Endothelial cell of umbilical vein (primary cell): Measurements from ENCODE around the gene NDST4. TPM values are rescaled to one million over a fixed set of nuclear protein-coding genes. Genes with fewer than 3 reads are reported as not detected.

ENCODE experiments used
- BruUV-seq: library from RNA; stranded (reverse); fragments of 400-500 nt; replicated peaks from 2 replicates; lab custom pipeline; 2021; lab: Mats Ljungman, UMichigan
- CTCF ChIA-PET: fragments of 300-600, 350-600 bp; sonication (Branson Sonifier 250); formaldehyde crosslinking; loops from one replicate; lab custom pipeline; 2021; ENCODE audit warnings: antibody characterized with exemption, inconsistent platforms; lab: Charles Lee
- POLR2A ChIA-PET: fragments of 300-600, 350-600 bp; sonication (Branson Sonifier 250); formaldehyde crosslinking; loops from one replicate; lab custom pipeline; 2021; ENCODE audit warnings: antibody characterized with exemption, inconsistent platforms; lab: Charles Lee
- DNase-seq: peaks from one replicate; pipeline ENCODE4 v3.0.0-alpha.2; 2011; ENCODE audit warnings: low read depth, low spot score
- FAIRE-seq: peaks from 2 replicates; lab custom pipeline; 2011; peaks lifted over from hg19 to GRCh38; lab: Jason Lieb, UNC
- H2AFZ ChIP-seq: 2 replicates; pipeline ENCODE4 v1.6.0; 2012; ENCODE audit warnings: low read depth, low read length, control low read depth, inconsistent platforms
- H3K27ac ChIP-seq: 2 replicates; pipeline ENCODE4 v1.5.1; 2011; ENCODE audit warnings: low read depth, mild to moderate bottlenecking, control low read depth, low read length, moderate library complexity; ENCODE audit not compliant: insufficient read depth
- H3K27me3 ChIP-seq, 2 experiments: 2 replicates each; pipeline versions ENCODE4 v1.6.0 to v1.6.1; 2011; ENCODE audit warnings: low read length in 2 of 2, mixed read lengths in 1 of 2; ENCODE audit not compliant: control insufficient read depth in 2 of 2, insufficient read depth in 2 of 2
- H3K36me3 ChIP-seq, 2 experiments: 2 replicates in 1 of 2; 3 replicates in 1 of 2; pipeline ENCODE4 v1.5.1; 2011; ENCODE audit warnings: low read length in 2 of 2, mild to moderate bottlenecking in 1 of 2, moderate library complexity in 1 of 2; ENCODE audit not compliant: control insufficient read depth in 2 of 2, insufficient read depth in 2 of 2; ENCODE audit errors: extremely low read depth in 1 of 2
- H3K4me1 ChIP-seq: 3 replicates; pipeline ENCODE4 v1.5.1; 2011; ENCODE audit warnings: mild to moderate bottlenecking, low read length; ENCODE audit not compliant: control insufficient read depth, insufficient read depth; ENCODE audit errors: extremely low read depth
- H3K4me2 ChIP-seq: 2 replicates; pipeline ENCODE4 v1.6.1; 2011; ENCODE audit warnings: low read length, control low read depth, mixed read lengths; ENCODE audit not compliant: insufficient read depth
- H3K4me3 ChIP-seq, 3 experiments: fragments of 200-600 bp in 1 of 3; sonication (generic), shearing (Covaris generic) in 1 of 3; replicated peaks in 1 of 3; 2 replicates each; pipeline ENCODE4 v1.5.1; 2011 to 2016; ENCODE audit warnings: control low read depth in 3 of 3, low read length in 3 of 3, mild to moderate bottlenecking in 2 of 3, inconsistent platforms in 1 of 3, low read depth in 1 of 3, moderate library complexity in 1 of 3; ENCODE audit not compliant: insufficient read depth in 1 of 3
- H3K79me2 ChIP-seq: 2 replicates; pipeline ENCODE4 v1.6.0; 2012; ENCODE audit warnings: low read length, inconsistent platforms; ENCODE audit not compliant: control insufficient read depth, insufficient read depth
- H3K9ac ChIP-seq: replicated peaks from 2 replicates; pipeline ENCODE3; 2011; ENCODE audit warnings: low read length, control low read depth; ENCODE audit not compliant: insufficient read depth; ENCODE audit errors: extremely low read depth
- H3K9me1 ChIP-seq: replicated peaks from 3 replicates; pipeline ENCODE4 v1.6.0; 2011; ENCODE audit warnings: mild to moderate bottlenecking, low read length; ENCODE audit not compliant: control insufficient read depth, insufficient read depth; ENCODE audit errors: extremely low read depth
- H3K9me3 ChIP-seq: replicated peaks from 2 replicates; pipeline ENCODE4 v1.5.1; 2012; ENCODE audit warnings: low read length, inconsistent platforms; ENCODE audit not compliant: control insufficient read depth, insufficient read depth
- H4K20me1 ChIP-seq: replicated peaks from 2 replicates; pipeline ENCODE3; 2011; ENCODE audit warnings: mild to moderate bottlenecking, low read length; ENCODE audit not compliant: control insufficient read depth, insufficient read depth; ENCODE audit errors: extremely low read depth
- EZH2 ChIP-seq: IDR thresholded peaks from 2 replicates; pipeline ENCODE4 v1.6.1; 2012; ENCODE audit warnings: borderline replicate concordance, low read depth, mild to moderate bottlenecking, moderate library complexity, low read length, inconsistent platforms; ENCODE audit not compliant: severe bottlenecking
- FOS ChIP-seq: IDR thresholded peaks from 2 replicates; pipeline ENCODE4 v1.6.1; 2011; ENCODE audit warnings: mild to moderate bottlenecking, low read length, moderate library complexity, borderline replicate concordance; ENCODE audit not compliant: insufficient read depth
- GATA2 ChIP-seq: IDR thresholded peaks from 2 replicates; pipeline ENCODE4 v1.7.0; 2011; ENCODE audit warnings: low read depth, mild to moderate bottlenecking, moderate library complexity, mixed read lengths, low read length; ENCODE audit not compliant: insufficient read length, insufficient read depth
- JUN ChIP-seq: IDR thresholded peaks from 2 replicates; pipeline ENCODE4 v1.6.1; 2011; ENCODE audit warnings: borderline replicate concordance, low read depth; ENCODE audit not compliant: insufficient read length, insufficient read depth
- MYC ChIP-seq: IDR thresholded peaks from one replicate; pipeline ENCODE4 v1.6.1; 2011; ENCODE audit warnings: mild to moderate bottlenecking, low read depth, low read length
- POLR2A ChIP-seq: IDR thresholded peaks from 2 replicates; pipeline ENCODE4 v1.6.1; 2012; ENCODE audit warnings: low read depth, mild to moderate bottlenecking, control low read depth, low read length
- POLR2AphosphoS5 ChIP-seq: IDR thresholded peaks from 2 replicates; pipeline ENCODE4 v1.6.1; 2012; ENCODE audit warnings: low read depth, mild to moderate bottlenecking, control low read depth, low read length, moderate library complexity; ENCODE audit not compliant: insufficient read depth
- dilution Hi-C: fragments of 300-500 bp; cut with MboI; formaldehyde crosslinking; loops from one replicate; pipeline ENCODE4 v1.15.0; 2019; ENCODE audit warnings: low sequenced_read_pairs; ENCODE audit not compliant: extremely low pct_ligation_motif_present
- intact Hi-C: fragments of 100-400 bp; cut with micrococcal nuclease; formaldehyde crosslinking; loops from one replicate; pipeline ENCODE4 v1.10.0; 2022
- polyA plus RNA-seq, 4 experiments: library from polyadenylated mRNA; depleted of rRNA in 3 of 4; stranded (reverse) in 3 of 4; unstranded in 1 of 4; fragments of >200 nt; gene quantifications; 2 replicates each; pipeline versions ENCODE4 v1.2.1 to v1.2.3, GENCODE V29; 2011 to 2012; ENCODE audit warnings: missing spikeins in 1 of 4
- total RNA-seq: library from RNA; stranded (reverse); gene quantifications from 2 replicates; pipeline ENCODE4 v1.2.3, GENCODE V29; 2021
- TF ChIP-seq, protein P1 (sequence below): IDR thresholded peaks from 2 replicates; pipeline ENCODE4 v1.6.1; 2011; ENCODE audit not compliant: insufficient read depth, insufficient read length
- TF ChIP-seq, protein P2 (sequence below), 2 donors: IDR thresholded peaks; 1 replicate in 1 of 2; 2 replicates in 1 of 2; pipeline ENCODE4 v1.5.1; 2011; ENCODE audit warnings: low read length in 2 of 2, mild to moderate bottlenecking in 2 of 2, moderate library complexity in 2 of 2, control low read depth in 1 of 2, inconsistent platforms in 1 of 2, low read depth in 1 of 2; ENCODE audit not compliant: insufficient read depth in 1 of 2; ENCODE audit errors: extremely low read depth in 1 of 2

Gene NDST4
- total and polyA plus RNA-seq, 2 donors (not counting 3 experiments of a cell fraction or from before 2014, with no cell fraction given): not detected

GRCh38 chr4:115149106-115149505 lies 35.7 kb upstream of the NDST4 start:
- Histone ChIP-seq H3K79me2 (no peaks in the 10 kb centered on the region), H3K4me2 (no peak overlapping the region), H3K9ac (no peak overlapping the region), H4K20me1 (no peaks in the 10 kb centered on the region), H3K9me1 (no peaks in the 10 kb centered on the region), H3K36me3 (no peaks in the 10 kb centered on the region), H2AFZ (no peak overlapping the region), H3K27ac (no peak overlapping the region), H3K4me3 (no peak overlapping the region), H3K9me3 (peaks cover 2% of the 10 kb centered on the region), H3K27me3 (no peaks in the 10 kb centered on the region), H3K4me1 (no peaks in the 10 kb centered on the region)
- CTCF ChIA-PET: no interaction called here
- no peak for DNase-seq
- no peak for FAIRE-seq
- dilution Hi-C loops (no loop called here), intact Hi-C loops (no loop called here)
- TF ChIP-seq POLR2AphosphoS5 (no peak), JUN (no peak), EZH2 (no peak), FOS (no peak), GATA2 (no peak), MYC (no peak), POLR2A (no peak)
- TF ChIP-seq, protein P1, sequence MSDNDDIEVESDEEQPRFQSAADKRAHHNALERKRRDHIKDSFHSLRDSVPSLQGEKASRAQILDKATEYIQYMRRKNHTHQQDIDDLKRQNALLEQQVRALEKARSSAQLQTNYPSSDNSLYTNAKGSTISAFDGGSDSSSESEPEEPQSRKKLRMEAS: no peak
- TF ChIP-seq, protein P2, sequence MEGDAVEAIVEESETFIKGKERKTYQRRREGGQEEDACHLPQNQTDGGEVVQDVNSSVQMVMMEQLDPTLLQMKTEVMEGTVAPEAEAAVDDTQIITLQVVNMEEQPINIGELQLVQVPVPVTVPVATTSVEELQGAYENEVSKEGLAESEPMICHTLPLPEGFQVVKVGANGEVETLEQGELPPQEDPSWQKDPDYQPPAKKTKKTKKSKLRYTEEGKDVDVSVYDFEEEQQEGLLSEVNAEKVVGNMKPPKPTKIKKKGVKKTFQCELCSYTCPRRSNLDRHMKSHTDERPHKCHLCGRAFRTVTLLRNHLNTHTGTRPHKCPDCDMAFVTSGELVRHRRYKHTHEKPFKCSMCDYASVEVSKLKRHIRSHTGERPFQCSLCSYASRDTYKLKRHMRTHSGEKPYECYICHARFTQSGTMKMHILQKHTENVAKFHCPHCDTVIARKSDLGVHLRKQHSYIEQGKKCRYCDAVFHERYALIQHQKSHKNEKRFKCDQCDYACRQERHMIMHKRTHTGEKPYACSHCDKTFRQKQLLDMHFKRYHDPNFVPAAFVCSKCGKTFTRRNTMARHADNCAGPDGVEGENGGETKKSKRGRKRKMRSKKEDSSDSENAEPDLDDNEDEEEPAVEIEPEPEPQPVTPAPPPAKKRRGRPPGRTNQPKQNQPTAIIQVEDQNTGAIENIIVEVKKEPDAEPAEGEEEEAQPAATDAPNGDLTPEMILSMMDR (IDR thresholded peaks at IDR 0.05; ENCODE audit: extremely low read depth in 1 of 2, insufficient read depth in 1 of 2, low read depth in 1 of 2, low read length in 2 of 2): no peak
- POLR2A ChIA-PET: no interaction called here
- no TSS peak for BruUV-seq
